GM12878 (cell line): ENCODE results near the gene ELL. TPM values are rescaled to one million over a fixed set of nuclear protein-coding genes. Genes with fewer than 3 reads are reported as not detected.

ENCODE experiments used
- ATAC-seq: fragments of 200-7000 bp; cut with Tn5 transposase; 3 replicates; pipeline ENCODE4 v1.9.1; 2020; ENCODE audit warnings: mild to moderate bottlenecking, moderate library complexity
- BruUV-seq: library from RNA; stranded (reverse); fragments of 400-500 nt; replicated peaks from 2 replicates; lab custom pipeline; 2021; lab: Mats Ljungman, UMichigan
- CTCF ChIA-PET: fragments of 300-600 bp; sonication (Branson Sonifier 250); formaldehyde crosslinking; extraction: SDS; loops from one replicate; lab custom pipeline; 2021; ENCODE audit warnings: inconsistent platforms; lab: Yijun Ruan, JAX
- POLR2A ChIA-PET: fragments of 350-600 bp; formaldehyde crosslinking; extraction: SDS; loops from one replicate; lab custom pipeline; 2021; ENCODE audit warnings: inconsistent platforms; lab: Charles Lee
- RAD21 ChIA-PET: fragments of 300-600 bp; sonication (Branson Sonifier 250); formaldehyde crosslinking; loops from one replicate; lab custom pipeline; 2023; ENCODE audit warnings: antibody characterized with exemption; ENCODE audit not compliant: unreplicated experiment; lab: Charles Lee
- SMC1A ChIA-PET: fragments of 300-600 bp; sonication (Branson Sonifier 250); formaldehyde crosslinking; loops from one replicate; lab custom pipeline; 2023; ENCODE audit not compliant: unreplicated experiment, uncharacterized antibody; lab: Charles Lee
- DNase-seq: peaks from one replicate; pipeline ENCODE4 v3.0.0-alpha.2; 2011; ENCODE audit warnings: low read depth, low spot score
- FAIRE-seq: peaks from 3 replicates; lab custom pipeline; 2011; peaks lifted over from hg19 to GRCh38; lab: Jason Lieb, UNC
- H2AFZ ChIP-seq: 2 replicates; pipeline ENCODE4 v1.6.0; 2011; ENCODE audit warnings: low read depth, low read length, control low read depth; ENCODE audit not compliant: control insufficient read depth
- H3K27ac ChIP-seq: 2 replicates; pipeline ENCODE4 v1.5.1; 2011; ENCODE audit warnings: control low read depth; ENCODE audit not compliant: control insufficient read depth, insufficient read depth
- H3K27me3 ChIP-seq, 2 experiments: replicated peaks in 1 of 2; 2 replicates each; pipeline versions ENCODE4 v1.6.0 to v1.6.1; 2011; ENCODE audit warnings: low read length in 1 of 2; ENCODE audit not compliant: control insufficient read depth in 2 of 2, insufficient read depth in 2 of 2
- H3K36me3 ChIP-seq, 2 experiments: 2 replicates each; pipeline ENCODE4 v1.5.1; 2011; ENCODE audit warnings: low read length in 1 of 2; ENCODE audit not compliant: control insufficient read depth in 2 of 2, insufficient read depth in 2 of 2
- H3K4me1 ChIP-seq: 2 replicates; pipeline ENCODE4 v1.6.1; 2011; ENCODE audit warnings: mild to moderate bottlenecking, low read length, moderate library complexity, mixed read lengths; ENCODE audit not compliant: control insufficient read depth, insufficient read depth
- H3K4me2 ChIP-seq: 2 replicates; pipeline ENCODE4 v1.6.0; 2011; ENCODE audit warnings: control low read depth; ENCODE audit not compliant: control insufficient read depth, insufficient read depth
- H3K4me3 ChIP-seq: fragments of 200-600 bp; sonication (generic); 2 replicates; pipeline ENCODE4 v1.5.1; 2016
- H3K79me2 ChIP-seq: 2 replicates; pipeline ENCODE4 v1.6.0; 2011; ENCODE audit warnings: low read length; ENCODE audit not compliant: control insufficient read depth, insufficient read depth
- H3K9ac ChIP-seq: 2 replicates; pipeline ENCODE4 v1.8.0; 2011; ENCODE audit warnings: low read length, control low read depth, mixed read lengths; ENCODE audit not compliant: control insufficient read depth, insufficient read depth
- H3K9me3 ChIP-seq: replicated peaks from 3 replicates; pipeline ENCODE4 v1.5.1; 2011; ENCODE audit warnings: mild to moderate bottlenecking, low read length; ENCODE audit not compliant: control insufficient read depth, insufficient read depth
- H4K20me1 ChIP-seq: 2 replicates; pipeline ENCODE4 v1.6.0; 2011; ENCODE audit not compliant: control insufficient read depth, insufficient read depth
- BACH1 ChIP-seq: fragments of 450-650 bp; IDR thresholded peaks from 2 replicates; pipeline ENCODE4 v1.6.1; 2017; ENCODE audit warnings: mild to moderate bottlenecking, borderline replicate concordance
- BMI1 ChIP-seq: fragments of 450-650 bp; IDR thresholded peaks from 2 replicates; pipeline ENCODE4 v1.6.1; 2016; ENCODE audit warnings: mild to moderate bottlenecking, moderate library complexity, borderline replicate concordance
- CHD2 ChIP-seq: IDR thresholded peaks from 2 replicates; pipeline ENCODE4 v1.6.1; 2011; ENCODE audit warnings: low read depth, low read length, improper control_type of control experiment, borderline replicate concordance
- ETV6 ChIP-seq, 2 experiments: fragments of 450-650 bp in 1 of 2; IDR thresholded peaks in 1 of 2; conservative IDR thresholded peaks in 1 of 2; 2 replicates each; pipeline ENCODE4 v1.6.1; 2014; ENCODE audit warnings: antibody characterized with exemption in 1 of 2, borderline replicate concordance in 1 of 2, low read depth in 1 of 2, mild to moderate bottlenecking in 1 of 2, moderate library complexity in 1 of 2
- LARP7 ChIP-seq: fragments of 450-650 bp; IDR thresholded peaks from 2 replicates; pipeline ENCODE4 v1.6.1; 2017; ENCODE audit warnings: mild to moderate bottlenecking
- MEF2A ChIP-seq: IDR thresholded peaks from 2 replicates; pipeline ENCODE4 v1.6.1; 2011; ENCODE audit warnings: low read depth, mild to moderate bottlenecking, low read length, moderate library complexity; ENCODE audit not compliant: insufficient read depth
- PAX5 ChIP-seq: IDR thresholded peaks from 2 replicates; pipeline ENCODE4 v1.6.1; 2011; ENCODE audit warnings: low read depth, low read length, borderline replicate concordance
- POLR2A ChIP-seq: IDR thresholded peaks from 2 replicates; pipeline ENCODE4 v1.6.1; 2011; ENCODE audit warnings: low read depth, mild to moderate bottlenecking, low read length
- ZNF384 ChIP-seq: IDR thresholded peaks from 2 replicates; pipeline ENCODE4 v1.6.1; 2012; ENCODE audit warnings: low read depth, mild to moderate bottlenecking, low read length, improper control_type of control experiment, borderline replicate concordance
- ZSCAN29 ChIP-seq: fragments of 450-650 bp; IDR thresholded peaks from 2 replicates; pipeline ENCODE4 v1.6.1; 2017; ENCODE audit warnings: mild to moderate bottlenecking, moderate library complexity
- WGBS: methylation state at CpG from one replicate; pipeline ENCODE4 v1.1.6; 2016; ENCODE audit warnings: low lambda C conversion rate; ENCODE audit not compliant: insufficient replicate concordance, insufficient coverage; ENCODE audit errors: missing lambda C conversion rate; 5-methylcytosine and 5-hydroxymethylcytosine counted together
- in situ Hi-C: fragments of 300-500 bp; cut with MboI; formaldehyde crosslinking; loops from 9 replicates; pipeline ENCODE4 v1.14.3; 2018; ENCODE audit warnings: mixed read lengths
- intact Hi-C: fragments of 100-400 bp; cut with micrococcal nuclease; formaldehyde crosslinking; loops from one replicate; pipeline ENCODE4 v1.14.2; 2022; ENCODE audit not compliant: unreplicated experiment
- polyA plus RNA-seq, 11 experiments: library from polyadenylated mRNA; depleted of rRNA in 4 of 11; unstranded in 6 of 11; stranded (reverse) in 5 of 11; fragments of >200 nt; fragmentation: Nextera tagmentation in 4 of 11; fragmentation: Illumina TruSeq in 1 of 11; extraction: Ambion mirVana in 4 of 11; extraction: Trizol in 1 of 11; gene quantifications; 1 replicate in 1 of 11; 2 replicates in 10 of 11; pipeline versions ENCODE4 v1.2.1 to v1.2.3, GENCODE V29; 2011 to 2016; ENCODE audit warnings: inconsistent platforms in 2 of 11, missing spikeins in 2 of 11, low read depth in 1 of 11
- total RNA-seq, 4 experiments: library from RNA; depleted of rRNA in 3 of 4; stranded (reverse); fragments of >200 nt in 3 of 4; fragmentation: Illumina TruSeq in 1 of 4; extraction: Trizol in 1 of 4; gene quantifications; 2 replicates each; pipeline versions ENCODE4 v1.2.1 to v1.2.3, GENCODE V29; 2013 to 2021
- TF ChIP-seq, protein P1 (sequence below): IDR thresholded peaks from 2 replicates; pipeline ENCODE4 v1.6.1; 2011; ENCODE audit warnings: low read depth, low read length, improper control_type of control experiment, borderline replicate concordance
- TF ChIP-seq, protein P2 (sequence below): fragments of 450-650 bp; IDR thresholded peaks from 2 replicates; pipeline ENCODE4 v1.6.1; 2018; ENCODE audit warnings: borderline replicate concordance, mild to moderate bottlenecking; ENCODE audit not compliant: partially characterized antibody
- TF ChIP-seq, protein P3 (sequence below): IDR thresholded peaks from 2 replicates; pipeline ENCODE4 v1.6.1; 2011; ENCODE audit warnings: borderline replicate concordance, low read depth, mild to moderate bottlenecking, moderate library complexity, mixed read lengths, low read length; ENCODE audit not compliant: insufficient read depth; ENCODE audit errors: extremely low read length

ELL gene
- total and polyA plus RNA-seq, 10 of the 15 experiments (the other 5 are each of a cell fraction or from before 2014, with no cell fraction given) = 0.91 to 25.0 (median 9.1) TPM

DNA sequence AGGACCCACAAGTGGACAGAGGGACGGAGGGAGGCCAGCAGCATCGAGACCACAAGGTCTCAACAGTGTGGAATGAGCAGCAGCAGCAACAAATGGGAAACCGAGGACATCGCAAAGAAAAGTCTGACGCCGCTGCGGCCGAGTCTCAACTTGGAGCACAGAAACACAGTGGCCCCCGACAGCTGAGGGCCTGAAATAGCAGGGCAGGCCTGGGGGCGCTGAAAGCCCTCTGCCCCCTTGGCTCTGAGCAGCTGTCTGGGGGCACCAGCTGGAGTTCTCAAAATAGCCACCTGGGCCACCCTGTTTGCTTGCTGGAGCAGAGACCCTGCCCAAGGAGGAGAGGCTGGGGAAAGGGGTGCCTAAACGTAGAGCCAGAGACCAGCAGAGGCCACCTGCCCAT lies 78.0 kb downstream of the ELL start:
- H3K9me3 ChIP-seq = no peaks in the 10 kb centered on the region
- ChIA-PET POLR2A (no interaction called here), RAD21 (no interaction called here), SMC1A (no interaction called here), CTCF (no interaction called here)
- H3K4me3 ChIP-seq = no peak overlapping the region
- no peaks in the 10 kb centered on the region for H3K79me2 ChIP-seq
- WGBS = 86% methylated on average over 11 of the region's 11 CpGs
- peaks cover 11 to 26% of the 10 kb centered on the region in 2 experiments; a peak in 3 of 4 replicates for H3K36me3 ChIP-seq
- TF ChIP-seq POLR2A (peak; percentile 21; the same call in 1 of the 2 replicates), MEF2A (no peak), BACH1 (no peak), ZNF384 (no peak), CHD2 (no peak), BMI1 (no peak)
- TF ChIP-seq, protein P1, sequence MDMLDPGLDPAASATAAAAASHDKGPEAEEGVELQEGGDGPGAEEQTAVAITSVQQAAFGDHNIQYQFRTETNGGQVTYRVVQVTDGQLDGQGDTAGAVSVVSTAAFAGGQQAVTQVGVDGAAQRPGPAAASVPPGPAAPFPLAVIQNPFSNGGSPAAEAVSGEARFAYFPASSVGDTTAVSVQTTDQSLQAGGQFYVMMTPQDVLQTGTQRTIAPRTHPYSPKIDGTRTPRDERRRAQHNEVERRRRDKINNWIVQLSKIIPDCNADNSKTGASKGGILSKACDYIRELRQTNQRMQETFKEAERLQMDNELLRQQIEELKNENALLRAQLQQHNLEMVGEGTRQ = no peak
- H2AFZ ChIP-seq = no peak overlapping the region
- FAIRE-seq (no peak), ATAC-seq (no peak), DNase-seq (no peak)
- no peaks in the 10 kb centered on the region; the same call in 1 of the 2 replicates for H4K20me1 ChIP-seq
- peaks cover 3% of the 10 kb centered on the region; the same call in 1 of the 2 replicates for H3K4me1 ChIP-seq
- in situ Hi-C loops (no loop called here), intact Hi-C loops (no loop called here)
- no peak overlapping the region for H3K9ac ChIP-seq
- no TSS peak for BruUV-seq
- H3K4me2 ChIP-seq = no peak overlapping the region
- no peak overlapping the region for H3K27ac ChIP-seq
- H3K27me3 ChIP-seq = no peaks in the 10 kb centered on the region

DNA sequence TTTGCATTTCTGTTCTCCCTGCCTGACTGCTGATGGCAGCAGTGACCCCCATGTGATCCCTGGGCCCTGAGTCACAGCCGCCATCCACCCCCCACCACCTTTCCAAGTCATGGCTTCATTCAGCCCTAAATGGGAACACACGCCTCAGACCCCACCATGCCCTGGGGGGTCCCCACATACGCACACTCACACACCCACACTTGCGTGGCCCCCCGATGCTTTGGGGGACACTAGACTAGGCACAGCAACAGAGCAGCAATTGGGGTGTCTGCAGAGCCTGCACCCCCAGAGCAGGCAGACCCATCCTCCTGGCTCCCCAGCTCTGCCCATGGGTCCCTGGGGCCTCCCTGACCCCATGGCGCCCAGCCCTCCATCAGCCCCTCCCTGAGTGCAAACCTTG lies 78.5 kb downstream of the ELL start:
- H3K4me1 ChIP-seq = peaks cover 3% of the 10 kb centered on the region; the same call in 1 of the 2 replicates
- no peak overlapping the region for H3K9ac ChIP-seq
- ChIA-PET CTCF (interaction anchor here (1.0 kb wide), 1 partner anchor 8 kb away, joined by 7 read pairs; no protein-coding TSS in a partner anchor), SMC1A (no interaction called here), RAD21 (no interaction called here), POLR2A (no interaction called here)
- 100% methylated on average over 6 of the region's 6 CpGs for WGBS
- no peak overlapping the region for H2AFZ ChIP-seq
- DNase-seq = no peak
- in situ Hi-C loops = no loop called here
- no peak for ATAC-seq
- BruUV-seq = no TSS peak
- FAIRE-seq = no peak
- no peaks in the 10 kb centered on the region for H3K9me3 ChIP-seq
- no peak overlapping the region for H3K4me2 ChIP-seq
- no peak overlapping the region for H3K4me3 ChIP-seq
- no peaks in the 10 kb centered on the region for H3K79me2 ChIP-seq
- no peaks in the 10 kb centered on the region for H3K27me3 ChIP-seq
- H3K36me3 ChIP-seq = peaks cover 8 to 25% of the 10 kb centered on the region in 2 experiments; a peak in 3 of 4 replicates
- no peaks in the 10 kb centered on the region; the same call in 1 of the 2 replicates for H4K20me1 ChIP-seq
- H3K27ac ChIP-seq = no peak overlapping the region
- intact Hi-C loops = no loop called here
- TF ChIP-seq CHD2 (no peak), LARP7 (no peak), ZSCAN29 (no peak), ETV6 (conservative IDR thresholded peaks at IDR 0.05 in 1 of 2, IDR thresholded peaks at IDR 0.05 in 1 of 2; ENCODE audit: borderline replicate concordance in 1 of 2, low read depth in 1 of 2) (no peak), PAX5 (no peak)
- TF ChIP-seq, protein P2, sequence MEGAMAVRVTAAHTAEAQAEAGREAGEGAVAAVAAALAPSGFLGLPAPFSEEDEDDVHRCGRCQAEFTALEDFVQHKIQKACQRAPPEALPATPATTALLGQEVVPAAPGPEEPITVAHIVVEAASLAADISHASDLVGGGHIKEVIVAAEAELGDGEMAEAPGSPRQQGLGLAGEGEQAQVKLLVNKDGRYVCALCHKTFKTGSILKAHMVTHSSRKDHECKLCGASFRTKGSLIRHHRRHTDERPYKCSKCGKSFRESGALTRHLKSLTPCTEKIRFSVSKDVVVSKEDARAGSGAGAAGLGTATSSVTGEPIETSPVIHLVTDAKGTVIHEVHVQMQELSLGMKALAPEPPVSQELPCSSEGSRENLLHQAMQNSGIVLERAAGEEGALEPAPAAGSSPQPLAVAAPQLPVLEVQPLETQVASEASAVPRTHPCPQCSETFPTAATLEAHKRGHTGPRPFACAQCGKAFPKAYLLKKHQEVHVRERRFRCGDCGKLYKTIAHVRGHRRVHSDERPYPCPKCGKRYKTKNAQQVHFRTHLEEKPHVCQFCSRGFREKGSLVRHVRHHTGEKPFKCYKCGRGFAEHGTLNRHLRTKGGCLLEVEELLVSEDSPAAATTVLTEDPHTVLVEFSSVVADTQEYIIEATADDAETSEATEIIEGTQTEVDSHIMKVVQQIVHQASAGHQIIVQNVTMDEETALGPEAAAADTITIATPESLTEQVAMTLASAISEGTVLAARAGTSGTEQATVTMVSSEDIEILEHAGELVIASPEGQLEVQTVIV = no peak
- TF ChIP-seq, protein P3, sequence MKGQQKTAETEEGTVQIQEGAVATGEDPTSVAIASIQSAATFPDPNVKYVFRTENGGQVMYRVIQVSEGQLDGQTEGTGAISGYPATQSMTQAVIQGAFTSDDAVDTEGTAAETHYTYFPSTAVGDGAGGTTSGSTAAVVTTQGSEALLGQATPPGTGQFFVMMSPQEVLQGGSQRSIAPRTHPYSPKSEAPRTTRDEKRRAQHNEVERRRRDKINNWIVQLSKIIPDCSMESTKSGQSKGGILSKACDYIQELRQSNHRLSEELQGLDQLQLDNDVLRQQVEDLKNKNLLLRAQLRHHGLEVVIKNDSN = no peak
